Left lung (tissue), 10 donors: Measurements from ENCODE around the gene KYNU. TPM values are rescaled to one million over a fixed set of nuclear protein-coding genes. Genes with fewer than 3 reads are reported as not detected.

Source experiments
- ATAC-seq: fragments of 200-7000 bp; cut with Tn5 transposase; one replicate; pipeline ENCODE4 v1.9.1; 2020; ENCODE audit warnings: moderate library complexity
- DNase-seq, 4 donors: peaks; one replicate each; pipeline ENCODE4 v3.0.0-alpha.2; 2013 to 2020
- H3K27ac ChIP-seq, 2 donors: fragments of 200-600 bp; sonication (generic) in 1 of 2; one replicate each; pipeline versions ENCODE4 v1.5.0 to v1.8.0; 2020 to 2021
- H3K27me3 ChIP-seq, 2 donors: fragments of 200-600 bp; sonication (generic) in 1 of 2; one replicate each; pipeline versions ENCODE4 v1.5.0 to v1.8.0; 2020 to 2021
- H3K36me3 ChIP-seq, 2 donors: fragments of 200-600 bp; sonication (generic) in 1 of 2; one replicate each; pipeline versions ENCODE4 v1.5.0 to v1.8.0; 2020 to 2021
- H3K4me1 ChIP-seq, 2 donors: fragments of 200-600 bp; one replicate each; pipeline ENCODE4 v1.8.0; 2021
- H3K4me3 ChIP-seq, 2 donors: fragments of 200-600 bp; sonication (generic) in 1 of 2; one replicate each; pipeline versions ENCODE4 v1.5.0 to v1.8.0; 2020 to 2021; ENCODE audit warnings: mild to moderate bottlenecking in 1 of 2
- H3K9me3 ChIP-seq, 2 donors: fragments of 200-600 bp; sonication (generic) in 1 of 2; one replicate each; pipeline versions ENCODE4 v1.5.0 to v1.8.0; 2020 to 2021
- intact Hi-C, 2 donors: fragments of 100-400 bp; cut with DNase I; formaldehyde crosslinking; loops; one replicate each; pipeline versions ENCODE4 v1.11.2 to v1.14.2; 2022
- polyA plus RNA-seq, 6 donors: library from polyadenylated mRNA; unstranded; fragments of 120-200 nt; gene quantifications; one replicate each; pipeline ENCODE4 v1.2.1, GENCODE V29; 2013; ENCODE audit not compliant: insufficient read length in 6 of 6
- total RNA-seq, 2 donors: library from RNA; stranded (reverse); fragmentation: NEBNext Ultra II Directional; extraction: Animal tissue kit (Norgen Biotek cat#: 25700); gene quantifications; one replicate each; pipeline ENCODE4 v1.2.1, GENCODE V29; 2021
- TF ChIP-seq, protein P1 (sequence below), 2 donors: fragments of 200-600 bp; sonication (generic) in 1 of 2; IDR thresholded peaks; one replicate each; pipeline versions ENCODE4 v1.5.0 to v1.8.0; 2021; ENCODE audit warnings: antibody characterized with exemption in 2 of 2
- donor health status: DM: no; HTN: yes; CAD: no.
- donor health status: DM: no; HTN: no; CAD: no.

Gene KYNU
- total and polyA plus RNA-seq, 8 donors = 0.72 to 29.7 (median 0.84) TPM

DNA sequence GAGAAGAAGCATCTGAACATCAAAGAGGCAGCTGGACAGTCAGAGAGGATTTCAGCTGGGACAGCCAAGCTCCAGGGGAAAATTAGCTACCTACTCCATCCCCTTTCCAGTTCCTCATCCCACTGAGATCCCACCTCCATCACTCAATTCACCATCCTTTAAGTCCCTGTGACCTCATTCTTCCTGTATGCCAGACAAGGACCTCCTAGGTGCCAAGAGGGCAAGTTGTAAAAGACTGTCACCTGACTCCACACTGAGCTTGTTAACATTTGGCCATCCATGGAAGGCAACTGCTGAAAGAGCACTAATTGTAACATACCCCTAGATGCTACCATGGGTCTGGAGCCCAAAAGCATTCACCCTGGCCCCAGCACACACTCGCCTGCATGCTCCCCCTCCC is 97.8 kb downstream of the KYNU start:
- H3K4me1 ChIP-seq = peaks cover 0 to 4% of the 10 kb centered on the region in 2 donors
- H3K36me3 ChIP-seq = no peaks in the 10 kb centered on the region
- TF ChIP-seq, protein P1, sequence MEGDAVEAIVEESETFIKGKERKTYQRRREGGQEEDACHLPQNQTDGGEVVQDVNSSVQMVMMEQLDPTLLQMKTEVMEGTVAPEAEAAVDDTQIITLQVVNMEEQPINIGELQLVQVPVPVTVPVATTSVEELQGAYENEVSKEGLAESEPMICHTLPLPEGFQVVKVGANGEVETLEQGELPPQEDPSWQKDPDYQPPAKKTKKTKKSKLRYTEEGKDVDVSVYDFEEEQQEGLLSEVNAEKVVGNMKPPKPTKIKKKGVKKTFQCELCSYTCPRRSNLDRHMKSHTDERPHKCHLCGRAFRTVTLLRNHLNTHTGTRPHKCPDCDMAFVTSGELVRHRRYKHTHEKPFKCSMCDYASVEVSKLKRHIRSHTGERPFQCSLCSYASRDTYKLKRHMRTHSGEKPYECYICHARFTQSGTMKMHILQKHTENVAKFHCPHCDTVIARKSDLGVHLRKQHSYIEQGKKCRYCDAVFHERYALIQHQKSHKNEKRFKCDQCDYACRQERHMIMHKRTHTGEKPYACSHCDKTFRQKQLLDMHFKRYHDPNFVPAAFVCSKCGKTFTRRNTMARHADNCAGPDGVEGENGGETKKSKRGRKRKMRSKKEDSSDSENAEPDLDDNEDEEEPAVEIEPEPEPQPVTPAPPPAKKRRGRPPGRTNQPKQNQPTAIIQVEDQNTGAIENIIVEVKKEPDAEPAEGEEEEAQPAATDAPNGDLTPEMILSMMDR (IDR thresholded peaks at IDR 0.05) = no peak
- H3K27me3 ChIP-seq = no peaks in the 10 kb centered on the region
- intact Hi-C loops = no loop called here
- DNase-seq = no peak
- H3K27ac ChIP-seq = no peak overlapping the region
- no peak overlapping the region for H3K4me3 ChIP-seq
- no peak for ATAC-seq
- H3K9me3 ChIP-seq = no peaks in the 10 kb centered on the region

- peak; percentile 70 for ATAC-seq
- TF ChIP-seq, protein P1 (IDR thresholded peaks at IDR 0.05) = peak; percentile 43 to 57
Observed at GRCh38 chr2:142980246-142981068, 103.0 kb downstream of the KYNU start.

DNA sequence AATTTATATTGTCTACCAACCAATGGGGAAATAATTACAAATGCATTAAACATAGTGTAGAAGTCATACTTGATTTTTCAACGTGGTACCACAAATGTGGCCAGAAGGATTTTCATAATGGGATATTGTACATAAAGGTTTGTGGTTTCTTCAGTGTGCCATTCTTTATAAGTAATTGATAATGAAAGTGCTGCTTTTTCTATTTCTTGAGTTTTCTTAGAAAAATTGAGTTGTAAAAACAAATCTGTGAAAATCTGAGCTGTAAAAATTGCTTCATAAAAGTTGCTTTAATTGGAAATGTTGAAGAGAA is 103.6 kb downstream of the KYNU start:
- intact Hi-C loops = loop anchor here in 1 of 2 donors (10.0 kb wide), 1 partner anchor 296 kb away; no protein-coding TSS in a partner anchor
- Histone ChIP-seq H3K4me3 (no peak overlapping the region), H3K4me1 (no peaks in the 10 kb centered on the region), H3K9me3 (no peaks in the 10 kb centered on the region), H3K36me3 (no peaks in the 10 kb centered on the region), H3K27ac (no peak overlapping the region), H3K27me3 (no peaks in the 10 kb centered on the region)
- no peak for ATAC-seq
- TF ChIP-seq, protein P1 (IDR thresholded peaks at IDR 0.05) = no peak
- no peak for DNase-seq

More at GRCh38 chr2:142980246-142981068, 103.0 kb downstream of the KYNU start:
- Histone ChIP-seq H3K9me3 (no peaks in the 10 kb centered on the region), H3K4me3 (no peak overlapping the region), H3K27ac (no peak overlapping the region), H3K36me3 (no peaks in the 10 kb centered on the region), H3K4me1 (no peaks in the 10 kb centered on the region), H3K27me3 (no peaks in the 10 kb centered on the region)
- peak in 1 of 4 donors; percentile 30 for DNase-seq
- intact Hi-C loops = loop anchor here in 1 of 2 donors (10.0 kb wide), 1 partner anchor 296 kb away; no protein-coding TSS in a partner anchor

DNA sequence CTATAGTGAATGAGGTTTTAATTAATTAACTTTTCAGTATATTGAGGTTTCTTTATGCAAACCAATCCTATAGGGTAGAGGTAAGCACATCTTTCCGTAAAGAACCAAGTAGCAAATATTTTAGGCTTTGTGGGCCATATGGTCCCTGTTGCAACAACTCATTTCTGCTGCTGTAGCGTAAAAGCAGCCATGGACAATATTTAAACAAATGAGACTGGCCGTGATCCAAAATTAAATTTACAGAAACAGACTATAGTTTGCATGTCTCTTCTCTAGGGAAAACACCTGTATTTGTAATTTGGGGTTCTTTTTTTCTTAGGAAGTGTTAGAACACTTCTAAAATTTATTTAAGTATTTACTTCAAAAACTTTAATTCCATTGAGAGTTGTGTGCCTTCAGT is 104.3 kb downstream of the KYNU start:
- Histone ChIP-seq H3K36me3 (no peaks in the 10 kb centered on the region), H3K27ac (no peak overlapping the region), H3K4me3 (no peak overlapping the region), H3K4me1 (no peaks in the 10 kb centered on the region), H3K9me3 (no peaks in the 10 kb centered on the region), H3K27me3 (no peaks in the 10 kb centered on the region)
- TF ChIP-seq, protein P1 (IDR thresholded peaks at IDR 0.05) = no peak
- no peak for DNase-seq
- no peak for ATAC-seq
- intact Hi-C loops = loop anchor here in 1 of 2 donors (10.0 kb wide), 1 partner anchor 297 kb away; no protein-coding TSS in a partner anchor

DNA sequence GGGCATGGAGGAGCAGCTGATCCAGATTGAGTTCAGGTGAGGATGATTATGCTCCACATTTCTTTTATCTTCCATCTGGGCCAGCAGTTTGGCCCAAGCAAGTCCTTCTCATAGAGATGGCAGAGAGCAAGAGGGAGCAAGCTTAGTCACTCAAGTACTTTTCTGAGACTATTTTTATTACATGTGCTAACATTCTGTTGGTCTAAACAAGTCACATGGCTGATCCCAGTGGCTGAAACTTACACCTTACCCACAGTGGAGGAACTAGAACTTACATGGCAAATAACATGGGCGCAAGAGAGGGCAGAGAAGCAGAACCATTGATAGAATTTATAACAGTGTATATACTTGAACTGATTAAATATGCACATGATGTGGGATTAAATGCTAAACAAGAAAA is 105.7 kb downstream of the KYNU start:
- Histone ChIP-seq H3K4me3 (no peak overlapping the region), H3K27me3 (no peaks in the 10 kb centered on the region), H3K4me1 (no peaks in the 10 kb centered on the region), H3K36me3 (no peaks in the 10 kb centered on the region), H3K27ac (no peak overlapping the region), H3K9me3 (no peaks in the 10 kb centered on the region)
- intact Hi-C loops = loop anchor here in 1 of 2 donors (10.0 kb wide), 1 partner anchor 298 kb away; no protein-coding TSS in a partner anchor
- no peak for DNase-seq
- TF ChIP-seq, protein P1 (IDR thresholded peaks at IDR 0.05) = no peak
- no peak for ATAC-seq
